SK-N-MC (cell line): ENCODE results near the gene CDK5R2.

Source experiments
- DNase-seq: peaks from one replicate; pipeline ENCODE4 v3.0.0-alpha.2; 2011; ENCODE audit warnings: low read depth, low spot score
- H3K27ac ChIP-seq: fragments of 200-600 bp; sonication (generic); 2 replicates; pipeline ENCODE4 v1.5.1; 2016; ENCODE audit warnings: mixed run types
- H3K36me3 ChIP-seq: fragments of 200-600 bp; sonication (generic); 2 replicates; pipeline ENCODE4 v1.6.1; 2017; ENCODE audit warnings: antibody characterized with exemption, low read length, mixed read lengths; ENCODE audit not compliant: insufficient read depth
- H3K4me3 ChIP-seq: fragments of 200-600 bp; sonication (generic); 2 replicates; pipeline ENCODE4 v1.5.1; 2016
- H3K9ac ChIP-seq: fragments of 200-600 bp; sonication (generic); 2 replicates; pipeline ENCODE4 v1.8.0; 2017; ENCODE audit warnings: mixed run types, mixed read lengths; ENCODE audit not compliant: insufficient read length
- H3K9me3 ChIP-seq: fragments of 200-600 bp; sonication (generic); 2 replicates; pipeline ENCODE4 v1.6.1; 2017; ENCODE audit warnings: low read depth, mild to moderate bottlenecking, antibody characterized with exemption, low read length, moderate library complexity, mixed read lengths
- EZH2 ChIP-seq: fragments of 200-600 bp; sonication (generic); IDR thresholded peaks from one replicate; pipeline ENCODE4 v1.6.1; 2017; ENCODE audit warnings: antibody characterized with exemption
- FOXP2 ChIP-seq: optimal IDR thresholded peaks from 2 replicates; pipeline ENCODE3; 2011; ENCODE audit warnings: mild to moderate bottlenecking, moderate library complexity; ENCODE audit not compliant: insufficient read depth; ENCODE audit errors: extremely low read length, control extremely low read depth
- POLR2AphosphoS5 ChIP-seq: IDR thresholded peaks from 2 replicates; pipeline ENCODE4 v1.6.1; 2012; ENCODE audit warnings: mild to moderate bottlenecking, low read depth, low read length, borderline replicate concordance

The CDK5R2 gene

DNA sequence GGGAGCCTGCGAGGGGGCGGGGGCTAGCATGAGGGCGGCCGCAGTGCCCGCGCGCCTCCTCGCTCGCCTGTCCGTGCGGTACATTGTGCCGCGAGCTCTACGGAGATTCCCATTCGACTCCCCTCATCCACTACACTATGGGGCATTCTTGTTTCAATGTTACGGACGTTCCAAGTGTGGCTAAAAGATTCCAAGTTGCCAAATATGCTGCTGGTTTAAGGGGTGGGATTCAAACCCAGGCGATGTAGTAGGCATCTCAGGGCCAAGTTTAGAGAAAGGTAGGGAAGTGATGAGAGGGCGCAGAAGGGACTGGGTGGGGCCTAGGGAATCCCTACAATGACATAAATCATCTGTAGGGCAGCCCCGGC, 43.8 kb downstream of the CDK5R2 start:
- DNase-seq = no peak
- no peak overlapping the region for H3K9ac ChIP-seq
- H3K27ac ChIP-seq = no peak overlapping the region
- no peak for TF ChIP-seq EZH2
- TF ChIP-seq FOXP2 = no peak
- TF ChIP-seq POLR2AphosphoS5 = no peak
- H3K36me3 ChIP-seq = no peaks in the 10 kb centered on the region
- H3K9me3 ChIP-seq = no peaks in the 10 kb centered on the region
- H3K4me3 ChIP-seq = no peak overlapping the region

DNA sequence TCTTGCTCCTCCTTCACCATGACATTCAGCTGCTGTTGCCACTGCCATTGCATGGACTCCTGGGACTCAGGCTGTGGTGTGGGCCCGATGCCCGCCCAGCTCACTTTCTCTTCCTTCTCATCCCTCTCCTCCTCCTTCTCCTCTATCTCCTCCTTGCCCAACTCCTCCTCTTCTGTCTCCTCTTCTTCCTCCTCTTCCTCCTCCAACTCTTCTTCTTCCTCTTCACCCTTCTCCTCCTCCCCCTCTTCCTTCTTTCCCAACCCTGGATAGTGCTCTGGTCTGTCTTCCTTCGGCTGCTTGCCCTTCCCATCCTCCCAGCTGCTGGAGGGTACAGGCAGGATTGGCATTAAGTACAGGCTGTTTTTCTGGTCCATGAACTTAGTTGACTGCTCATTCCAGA, 44.5 kb downstream of the CDK5R2 start:
- H3K36me3 ChIP-seq = no peaks in the 10 kb centered on the region
- no peak overlapping the region for H3K9ac ChIP-seq
- no peak overlapping the region for H3K4me3 ChIP-seq
- no peaks in the 10 kb centered on the region for H3K9me3 ChIP-seq
- no peak for TF ChIP-seq POLR2AphosphoS5
- no peak for TF ChIP-seq EZH2
- TF ChIP-seq FOXP2 = no peak
- no peak overlapping the region for H3K27ac ChIP-seq
- no peak for DNase-seq

DNA sequence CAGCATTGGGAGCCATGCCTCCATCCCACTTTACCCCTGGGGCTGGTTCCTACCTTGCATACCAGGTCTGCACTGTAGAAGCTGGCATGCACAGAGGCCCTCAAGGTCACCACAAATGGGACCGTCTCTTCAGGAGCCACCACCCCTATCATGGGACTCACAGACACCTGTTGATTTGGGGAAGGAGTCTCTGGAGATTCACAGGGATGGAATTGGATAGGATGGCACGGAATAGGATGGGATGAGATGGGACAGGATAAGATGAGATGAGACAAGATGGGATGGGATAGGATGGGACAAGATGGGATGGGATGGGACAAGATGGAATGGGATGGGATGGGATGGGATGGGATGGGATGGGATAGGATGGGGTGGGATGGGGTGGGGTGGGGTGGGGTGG, 49.8 kb downstream of the CDK5R2 start:
- H3K27ac ChIP-seq = no peak overlapping the region
- no peaks in the 10 kb centered on the region for H3K36me3 ChIP-seq
- DNase-seq = no peak
- H3K4me3 ChIP-seq = no peak overlapping the region
- no peak for TF ChIP-seq EZH2
- no peak for TF ChIP-seq FOXP2
- no peak for TF ChIP-seq POLR2AphosphoS5
- H3K9ac ChIP-seq = no peak overlapping the region
- no peaks in the 10 kb centered on the region for H3K9me3 ChIP-seq

DNA sequence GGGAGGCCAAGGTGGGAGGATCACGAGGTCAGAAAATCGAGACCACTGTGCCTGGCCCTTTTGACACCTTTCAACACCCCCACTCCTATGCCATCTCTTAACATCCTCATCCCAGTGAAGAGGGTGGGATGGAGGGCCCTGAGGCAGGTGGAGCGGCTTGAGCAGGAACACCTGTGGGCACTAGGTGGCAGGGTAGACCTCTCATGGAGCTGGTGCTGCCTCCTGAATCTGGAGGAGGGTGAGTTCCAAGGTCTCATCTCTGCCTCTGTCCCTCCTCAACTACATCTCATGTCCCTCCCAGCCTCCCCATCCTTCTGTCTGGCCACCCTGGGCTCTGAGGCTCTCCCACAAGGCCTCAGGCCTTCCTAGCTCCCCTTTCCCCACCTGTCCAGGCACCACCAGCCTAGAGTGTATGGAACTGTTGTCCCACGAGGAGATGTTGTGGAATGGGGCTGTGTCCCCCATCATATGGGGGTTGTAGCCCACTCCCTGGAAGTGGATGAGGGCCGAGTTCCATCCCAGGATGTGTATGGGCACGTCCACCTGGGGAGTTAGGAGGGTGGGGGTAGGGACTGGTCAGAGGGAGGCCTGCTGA, 50.8 kb downstream of the CDK5R2 start:
- Histone ChIP-seq H3K36me3 (no peaks in the 10 kb centered on the region), H3K9ac (no peak overlapping the region), H3K9me3 (no peaks in the 10 kb centered on the region), H3K27ac (no peak overlapping the region), H3K4me3 (no peak overlapping the region)
- DNase-seq = no peak
- TF ChIP-seq EZH2 = no peak
- TF ChIP-seq POLR2AphosphoS5 = no peak
- TF ChIP-seq FOXP2 = no peak

DNA sequence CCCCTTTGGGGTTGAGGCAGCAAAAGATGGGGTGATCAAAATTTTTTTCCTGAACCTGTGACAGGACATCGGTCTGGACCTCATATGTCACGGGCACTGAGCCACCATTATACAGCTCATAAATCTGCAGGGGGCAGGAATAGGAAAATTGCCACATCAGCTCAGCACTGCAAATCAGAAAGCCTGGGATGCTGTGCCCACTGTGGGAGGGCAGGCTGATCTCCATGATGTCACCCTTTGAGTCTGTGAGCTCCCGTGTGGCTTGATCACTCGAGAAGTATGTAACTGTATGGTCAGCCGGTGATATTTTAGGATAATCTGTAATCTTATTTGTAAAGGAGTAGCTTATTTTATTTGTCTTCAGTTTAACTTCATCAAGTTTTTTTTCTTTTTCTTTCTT, 51.4 kb downstream of the CDK5R2 start:
- no peak for DNase-seq
- no peaks in the 10 kb centered on the region for H3K9me3 ChIP-seq
- no peak overlapping the region for H3K27ac ChIP-seq
- H3K4me3 ChIP-seq = no peak overlapping the region
- H3K9ac ChIP-seq = no peak overlapping the region
- no peaks in the 10 kb centered on the region for H3K36me3 ChIP-seq
- no peak for TF ChIP-seq FOXP2
- TF ChIP-seq POLR2AphosphoS5 = no peak
- TF ChIP-seq EZH2 = no peak
